SU-DHL-6 (cell line): ENCODE data around the gene PKDCC.

Source experiments
- CTCF ChIP-seq: fragments of 200-600 bp; sonication (generic); IDR thresholded peaks from one replicate; pipeline ENCODE4 v1.5.1; 2017; ENCODE audit warnings: antibody characterized with exemption, mild to moderate bottlenecking, low read length, moderate library complexity; ENCODE audit not compliant: insufficient read depth, poor library complexity, severe bottlenecking
- EZH2phosphoT487 ChIP-seq: fragments of 200-600 bp; sonication (generic), shearing (Covaris generic); conservative IDR thresholded peaks from 2 replicates; pipeline ENCODE4 v1.6.1; 2018; ENCODE audit warnings: mild to moderate bottlenecking, antibody characterized with exemption, low read length, moderate library complexity, mixed read lengths

DNA sequence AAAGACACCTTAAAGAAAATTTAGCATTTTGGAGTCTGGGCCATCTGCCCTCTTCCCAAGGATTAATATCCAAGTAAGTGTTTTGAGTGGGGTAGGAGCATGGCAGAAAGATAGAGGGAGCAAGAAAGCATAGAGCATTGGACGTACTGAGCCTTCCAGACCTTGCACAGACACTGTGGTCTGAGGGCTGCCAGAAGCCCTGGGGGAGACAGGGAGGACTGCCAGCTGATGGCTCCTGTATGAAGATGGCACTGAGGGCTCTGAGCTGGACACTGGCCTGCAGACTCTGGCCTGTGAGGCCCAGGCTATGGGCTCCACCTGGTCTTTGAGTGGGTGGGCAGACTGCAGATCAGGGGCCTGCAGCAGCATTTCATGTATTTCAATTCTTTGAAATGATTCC, 2.9 kb upstream of the PKDCC start:
- TF ChIP-seq CTCF (no peak), EZH2phosphoT487 (no peak)
